IMR-90 (cell line): ENCODE data around the gene PACS1. TPM values are rescaled to one million over a fixed set of nuclear protein-coding genes. Genes with fewer than 3 reads are reported as not detected.

Source experiments
- ATAC-seq: fragments of 200-7000 bp; cut with Tn5 transposase; 2 replicates; pipeline ENCODE4 v1.9.1; 2020; ENCODE audit warnings: low read depth, mild to moderate bottlenecking, moderate library complexity
- BruUV-seq: library from RNA; stranded (reverse); fragments of 400-500 nt; replicated peaks from 2 replicates; lab custom pipeline; 2021; lab: Mats Ljungman, UMichigan
- CTCF ChIA-PET: fragments of 300-600 bp; formaldehyde crosslinking; extraction: SDS; loops from one replicate; lab custom pipeline; 2021; ENCODE audit warnings: antibody characterized with exemption; lab: Yijun Ruan, JAX
- POLR2A ChIA-PET: fragments of 300-600 bp; sonication (Branson Sonifier 250); formaldehyde crosslinking; loops from one replicate; lab custom pipeline; 2022; ENCODE audit warnings: antibody characterized with exemption; ENCODE audit not compliant: unreplicated experiment; lab: Charles Lee
- DNase-seq: peaks from one replicate; pipeline ENCODE4 v3.0.0; 2013
- H2AFZ ChIP-seq: replicated peaks from 2 replicates; pipeline ENCODE3; 2013; ENCODE audit warnings: low read length, mild to moderate bottlenecking; ENCODE audit not compliant: poor library complexity
- H2AK5ac ChIP-seq: 2 replicates; pipeline ENCODE4 v1.6.1; 2013; ENCODE audit warnings: low read depth, low read length, inconsistent platforms
- H2AK9ac ChIP-seq: replicated peaks from 2 replicates; pipeline ENCODE3; 2013; ENCODE audit warnings: mild to moderate bottlenecking, low read depth, low read length, moderate library complexity; ENCODE audit not compliant: poor library complexity
- H2BK120ac ChIP-seq: 2 replicates; pipeline ENCODE4 v1.6.1; 2013; ENCODE audit warnings: low read depth, low read length, inconsistent platforms
- H2BK15ac ChIP-seq: 3 replicates; pipeline ENCODE4 v1.6.1; 2013; ENCODE audit warnings: low read depth, low read length, inconsistent platforms
- H2BK20ac ChIP-seq: 2 replicates; pipeline ENCODE4 v1.6.1; 2013; ENCODE audit warnings: low read depth, mild to moderate bottlenecking, inconsistent platforms, low read length, moderate library complexity
- H2BK5ac ChIP-seq: 2 replicates; pipeline ENCODE4 v1.6.1; 2013; ENCODE audit warnings: mild to moderate bottlenecking, low read depth, low read length, inconsistent platforms; ENCODE audit not compliant: poor library complexity, severe bottlenecking
- H3K14ac ChIP-seq: replicated peaks from 2 replicates; pipeline ENCODE4 v1.6.1; 2013; ENCODE audit warnings: low read depth, low read length, inconsistent platforms
- H3K18ac ChIP-seq: 2 replicates; pipeline ENCODE4 v1.6.1; 2013; ENCODE audit warnings: low read depth, low read length, control low read depth
- H3K23ac ChIP-seq: 2 replicates; pipeline ENCODE4 v1.6.1; 2013; ENCODE audit warnings: low read depth, low read length, inconsistent platforms
- H3K27ac ChIP-seq: 2 replicates; pipeline ENCODE4 v1.5.1; 2013; ENCODE audit warnings: mild to moderate bottlenecking, control low read depth, low read length; ENCODE audit not compliant: insufficient read depth
- H3K27me3 ChIP-seq: 2 replicates; pipeline ENCODE4 v1.6.1; 2013; ENCODE audit warnings: low read length; ENCODE audit not compliant: control insufficient read depth, insufficient read depth
- H3K36me3 ChIP-seq: 2 replicates; pipeline ENCODE4 v1.6.1; 2013; ENCODE audit warnings: low read length, mixed read lengths; ENCODE audit not compliant: control insufficient read depth, insufficient read depth
- H3K4ac ChIP-seq: 2 replicates; pipeline ENCODE4 v1.6.1; 2013; ENCODE audit warnings: low read depth, low read length, inconsistent platforms
- H3K4me1 ChIP-seq: 2 replicates; pipeline ENCODE4 v1.6.1; 2013; ENCODE audit warnings: low read length, mixed read lengths; ENCODE audit not compliant: control insufficient read depth, insufficient read depth
- H3K4me2 ChIP-seq: 2 replicates; pipeline ENCODE4 v1.6.1; 2013; ENCODE audit warnings: low read depth, mild to moderate bottlenecking, control low read depth, low read length, moderate library complexity
- H3K4me3 ChIP-seq: 2 replicates; pipeline ENCODE4 v1.5.1; 2013; ENCODE audit warnings: low read depth, mild to moderate bottlenecking, control low read depth, low read length, moderate library complexity; ENCODE audit not compliant: insufficient read depth
- H3K56ac ChIP-seq: 2 replicates; pipeline ENCODE4 v1.6.1; 2013; ENCODE audit warnings: low read length, inconsistent platforms; ENCODE audit not compliant: insufficient read depth; ENCODE audit errors: extremely low read depth
- H3K79me1 ChIP-seq, 2 experiments: 2 replicates each; pipeline ENCODE4 v1.6.1; 2013; ENCODE audit warnings: low read length in 2 of 2, inconsistent platforms in 1 of 2, low read depth in 1 of 2
- H3K9ac ChIP-seq: 2 replicates; pipeline ENCODE4 v1.6.1; 2013; ENCODE audit warnings: low read depth, low read length, control low read depth
- H3K9me1 ChIP-seq: 2 replicates; pipeline ENCODE4 v1.6.1; 2013; ENCODE audit warnings: low read length, inconsistent platforms; ENCODE audit not compliant: insufficient read depth
- H3K9me3 ChIP-seq: 2 replicates; pipeline ENCODE4 v1.6.1; 2013; ENCODE audit warnings: low read length; ENCODE audit not compliant: control insufficient read depth, insufficient read depth
- H4K20me1 ChIP-seq: 2 replicates; pipeline ENCODE4 v1.6.1; 2013; ENCODE audit warnings: low read length, inconsistent platforms; ENCODE audit not compliant: insufficient read depth
- H4K5ac ChIP-seq: 2 replicates; pipeline ENCODE4 v1.6.1; 2013; ENCODE audit warnings: mild to moderate bottlenecking, low read depth, low read length, control low read depth
- H4K8ac ChIP-seq, 2 experiments: 2 replicates each; pipeline ENCODE4 v1.6.1; 2013; ENCODE audit warnings: low read depth in 2 of 2, low read length in 2 of 2, control low read depth in 1 of 2, inconsistent platforms in 1 of 2
- H4K91ac ChIP-seq: 2 replicates; pipeline ENCODE4 v1.6.1; 2013; ENCODE audit warnings: low read depth, low read length, inconsistent platforms; ENCODE audit not compliant: insufficient read depth
- ELK1 ChIP-seq: fragments of 150-350 bp; IDR thresholded peaks from 2 replicates; pipeline ENCODE4 v1.6.1; 2016; ENCODE audit warnings: low read depth, mild to moderate bottlenecking, low read length, moderate library complexity, borderline replicate concordance
- WGBS, 2 experiments: methylation state at CpG; one replicate each; pipeline versions ENCODE4 v1.1.5 to v1.1.7; 2013; ENCODE audit warnings: missing lambda C conversion rate in 2 of 2; ENCODE audit not compliant: insufficient read length in 1 of 2; ENCODE audit errors: extremely low coverage in 2 of 2; 5-methylcytosine and 5-hydroxymethylcytosine counted together
- dilution Hi-C: fragments of 300-500 bp; cut with HindIII; formaldehyde crosslinking; loops from one replicate; pipeline ENCODE4 v1.14.3; 2018; ENCODE audit warnings: low sequenced_read_pairs; ENCODE audit not compliant: unreplicated experiment
- in situ Hi-C: fragments of 300-500 bp; cut with MboI; formaldehyde crosslinking; loops from 3 replicates; pipeline ENCODE4 v1.14.3; 2019; ENCODE audit warnings: low sequenced_read_pairs, inconsistent platforms, mixed read lengths
- intact Hi-C: fragments of 100-400 bp; cut with micrococcal nuclease; formaldehyde crosslinking; loops from 2 replicates; pipeline ENCODE4 v1.10.0; 2022
- polyA plus RNA-seq, 3 experiments: library from polyadenylated mRNA; depleted of rRNA; stranded (reverse); fragments of >200 nt; gene quantifications; 2 replicates each; pipeline ENCODE4 v1.2.3, GENCODE V29; 2012; ENCODE audit warnings: low replicate concordance in 1 of 3
- total RNA-seq: library from RNA; depleted of rRNA; stranded (reverse); fragments of >200 nt; gene quantifications from 2 replicates; pipeline ENCODE4 v1.2.3, GENCODE V29; 2012

The PACS1 gene
- total and polyA plus RNA-seq, 2 of the 4 experiments (the other 2 are of a cell fraction), result 7.3 to 32.0 TPM

GRCh38 chr11:66084821-66085475, 14.9 kb downstream of the PACS1 start:
- WGBS, 2 experiments, result no CpG with 5 or more reads among the region's 3 CpGs
- intact Hi-C loops (loop anchor here (5.0 to 10.0 kb wide), 2 partner anchors 32 to 120 kb away; no protein-coding TSS in a partner anchor), in situ Hi-C loops (no loop called here), dilution Hi-C loops (no loop called here)
- no peak overlapping the region for H3K27ac ChIP-seq
- no peaks in the 10 kb centered on the region for H3K27me3 ChIP-seq
- CTCF ChIA-PET, result interaction anchor here (0.7 kb wide), 1 partner anchor 34 kb away, joined by 3 read pairs; no protein-coding TSS in a partner anchor
- no peaks in the 10 kb centered on the region for H3K36me3 ChIP-seq
- no peak overlapping the region for H4K8ac ChIP-seq
- H3K14ac ChIP-seq, result no peak overlapping the region
- H3K9me1 ChIP-seq, result peaks cover 14% of the 10 kb centered on the region
- H3K4me1 ChIP-seq, result peaks cover 21% of the 10 kb centered on the region
- H4K91ac ChIP-seq, result no peak overlapping the region
- peaks cover 60% of the 10 kb centered on the region for H4K20me1 ChIP-seq
- H2AK9ac ChIP-seq, result no peak overlapping the region
- no peak overlapping the region for H3K4ac ChIP-seq
- no peak overlapping the region for H2BK120ac ChIP-seq
- no peak overlapping the region for H3K18ac ChIP-seq
- no peaks in the 10 kb centered on the region for H3K9me3 ChIP-seq
- no peak overlapping the region for H3K9ac ChIP-seq
- no peak for TF ChIP-seq ELK1
- H2AK5ac ChIP-seq, result no peak overlapping the region
- no peak overlapping the region for H4K5ac ChIP-seq
- H3K4me3 ChIP-seq, result no peak overlapping the region
- H3K23ac ChIP-seq, result no peak overlapping the region
- H2BK15ac ChIP-seq, result no peak overlapping the region
- H3K56ac ChIP-seq, result no peak overlapping the region
- POLR2A ChIA-PET, result no interaction called here
- ATAC-seq (no peak), DNase-seq (no peak)
- H2AFZ ChIP-seq, result no peak overlapping the region
- no peak overlapping the region for H2BK5ac ChIP-seq
- H2BK20ac ChIP-seq, result no peak overlapping the region
- peaks cover 24 to 75% of the 10 kb centered on the region in 2 experiments for H3K79me1 ChIP-seq
- H3K4me2 ChIP-seq, result no peak overlapping the region
- BruUV-seq, result no TSS peak
